Measurements from ENCODE around the gene PRKCE. TPM values are rescaled to one million over a fixed set of nuclear protein-coding genes. Genes with fewer than 3 reads are reported as not detected.

PRKCE gene
- total RNA-seq, 1 experiment from 2014 or later: 14.0 TPM

DNA sequence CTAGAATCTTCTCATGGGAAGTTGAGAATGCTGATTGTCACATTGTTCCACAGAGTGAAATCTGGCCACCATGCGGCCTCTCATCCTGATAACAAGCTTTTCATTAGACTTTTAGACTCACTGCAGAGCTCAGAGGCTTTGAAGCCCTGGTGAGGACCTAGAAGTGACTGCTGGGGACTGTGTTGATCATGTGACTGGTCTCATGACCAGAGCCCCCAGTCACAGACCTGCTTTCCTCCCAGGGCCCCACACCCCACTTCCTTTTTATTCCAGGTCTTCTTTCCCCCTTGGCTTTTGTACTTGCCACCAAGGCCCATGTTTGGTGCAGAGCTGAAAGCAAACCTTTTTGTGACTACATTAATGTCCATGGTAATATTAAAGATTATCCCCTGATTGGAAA lies 45.2 kb downstream of the PRKCE start:
- H3K36me3 ChIP-seq (ENCODE audit: control insufficient read depth, insufficient read depth, low read length): no peaks in the 10 kb centered on the region
- intact Hi-C loops (cut with micrococcal nuclease; ENCODE audit: unreplicated experiment) (no loop called here), in situ Hi-C loops (cut with HindIII; ENCODE audit: low pct_unique_long_range_greater_than_20kb, low sequenced_read_pairs) (no loop called here)
- BruUV-seq (replicated peaks): no TSS peak
- H3K4me1 ChIP-seq (ENCODE audit: control insufficient read depth, insufficient read depth, low read length): peaks cover 11% of the 10 kb centered on the region
- TF ChIP-seq TCF7L2 (IDR thresholded peaks at IDR 0.05; ENCODE audit: low read depth, low read length) (no peak), SIN3A (IDR thresholded peaks at IDR 0.05; ENCODE audit: borderline replicate concordance, insufficient read depth, low read depth, low read length) (no peak), POLR2AphosphoS5 (IDR thresholded peaks at IDR 0.05; ENCODE audit: low read depth, low read length) (no peak)
- TF ChIP-seq, protein P1, sequence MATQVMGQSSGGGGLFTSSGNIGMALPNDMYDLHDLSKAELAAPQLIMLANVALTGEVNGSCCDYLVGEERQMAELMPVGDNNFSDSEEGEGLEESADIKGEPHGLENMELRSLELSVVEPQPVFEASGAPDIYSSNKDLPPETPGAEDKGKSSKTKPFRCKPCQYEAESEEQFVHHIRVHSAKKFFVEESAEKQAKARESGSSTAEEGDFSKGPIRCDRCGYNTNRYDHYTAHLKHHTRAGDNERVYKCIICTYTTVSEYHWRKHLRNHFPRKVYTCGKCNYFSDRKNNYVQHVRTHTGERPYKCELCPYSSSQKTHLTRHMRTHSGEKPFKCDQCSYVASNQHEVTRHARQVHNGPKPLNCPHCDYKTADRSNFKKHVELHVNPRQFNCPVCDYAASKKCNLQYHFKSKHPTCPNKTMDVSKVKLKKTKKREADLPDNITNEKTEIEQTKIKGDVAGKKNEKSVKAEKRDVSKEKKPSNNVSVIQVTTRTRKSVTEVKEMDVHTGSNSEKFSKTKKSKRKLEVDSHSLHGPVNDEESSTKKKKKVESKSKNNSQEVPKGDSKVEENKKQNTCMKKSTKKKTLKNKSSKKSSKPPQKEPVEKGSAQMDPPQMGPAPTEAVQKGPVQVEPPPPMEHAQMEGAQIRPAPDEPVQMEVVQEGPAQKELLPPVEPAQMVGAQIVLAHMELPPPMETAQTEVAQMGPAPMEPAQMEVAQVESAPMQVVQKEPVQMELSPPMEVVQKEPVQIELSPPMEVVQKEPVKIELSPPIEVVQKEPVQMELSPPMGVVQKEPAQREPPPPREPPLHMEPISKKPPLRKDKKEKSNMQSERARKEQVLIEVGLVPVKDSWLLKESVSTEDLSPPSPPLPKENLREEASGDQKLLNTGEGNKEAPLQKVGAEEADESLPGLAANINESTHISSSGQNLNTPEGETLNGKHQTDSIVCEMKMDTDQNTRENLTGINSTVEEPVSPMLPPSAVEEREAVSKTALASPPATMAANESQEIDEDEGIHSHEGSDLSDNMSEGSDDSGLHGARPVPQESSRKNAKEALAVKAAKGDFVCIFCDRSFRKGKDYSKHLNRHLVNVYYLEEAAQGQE (IDR thresholded peaks at IDR 0.05; ENCODE audit: insufficient read depth in 1 of 2, low read depth in 2 of 2, low read length in 1 of 2): no peak
- TF ChIP-seq, protein P2, sequence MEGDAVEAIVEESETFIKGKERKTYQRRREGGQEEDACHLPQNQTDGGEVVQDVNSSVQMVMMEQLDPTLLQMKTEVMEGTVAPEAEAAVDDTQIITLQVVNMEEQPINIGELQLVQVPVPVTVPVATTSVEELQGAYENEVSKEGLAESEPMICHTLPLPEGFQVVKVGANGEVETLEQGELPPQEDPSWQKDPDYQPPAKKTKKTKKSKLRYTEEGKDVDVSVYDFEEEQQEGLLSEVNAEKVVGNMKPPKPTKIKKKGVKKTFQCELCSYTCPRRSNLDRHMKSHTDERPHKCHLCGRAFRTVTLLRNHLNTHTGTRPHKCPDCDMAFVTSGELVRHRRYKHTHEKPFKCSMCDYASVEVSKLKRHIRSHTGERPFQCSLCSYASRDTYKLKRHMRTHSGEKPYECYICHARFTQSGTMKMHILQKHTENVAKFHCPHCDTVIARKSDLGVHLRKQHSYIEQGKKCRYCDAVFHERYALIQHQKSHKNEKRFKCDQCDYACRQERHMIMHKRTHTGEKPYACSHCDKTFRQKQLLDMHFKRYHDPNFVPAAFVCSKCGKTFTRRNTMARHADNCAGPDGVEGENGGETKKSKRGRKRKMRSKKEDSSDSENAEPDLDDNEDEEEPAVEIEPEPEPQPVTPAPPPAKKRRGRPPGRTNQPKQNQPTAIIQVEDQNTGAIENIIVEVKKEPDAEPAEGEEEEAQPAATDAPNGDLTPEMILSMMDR (IDR thresholded peaks at IDR 0.05): no peak
- no peak for DNase-seq (ENCODE audit: low read depth, low spot score)
- H3K9me3 ChIP-seq (ENCODE audit: control insufficient read depth, insufficient read depth, low read depth, low read length): no peaks in the 10 kb centered on the region
- H3K27me3 ChIP-seq (ENCODE audit: control insufficient read depth, insufficient read depth, low read length): no peaks in the 10 kb centered on the region
- ChIA-PET CTCF (no interaction called here), POLR2A (no interaction called here)
- H3K27ac ChIP-seq (ENCODE audit: low read length): no peak overlapping the region
- H3K4me3 ChIP-seq (ENCODE audit: low read depth in 2 of 2, low read length in 2 of 2): no peak overlapping the region
- no peak for ATAC-seq

DNA sequence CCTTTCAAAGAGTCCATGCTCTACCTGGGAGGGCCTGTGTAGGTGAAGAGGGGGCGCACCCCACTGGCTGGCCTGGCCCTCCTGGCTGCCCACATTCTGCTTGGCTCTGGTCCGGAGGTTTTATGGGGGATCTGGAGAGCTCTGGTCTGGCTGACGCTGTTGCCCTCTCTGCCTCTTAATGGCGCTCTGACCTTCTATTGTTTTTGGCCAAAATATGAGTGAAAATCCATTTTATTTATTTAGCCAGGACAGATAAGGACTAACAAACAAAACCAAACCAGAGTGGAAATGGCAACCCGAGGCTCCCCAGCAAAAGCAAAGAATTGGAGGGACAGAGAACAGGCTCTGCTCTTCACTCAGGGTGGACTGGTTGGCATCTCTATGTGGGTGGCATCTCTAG lies 45.7 kb downstream of the PRKCE start:
- CTCF ChIA-PET: no interaction called here
- Histone ChIP-seq H3K27ac (ENCODE audit: low read length) (no peak overlapping the region), H3K9me3 (ENCODE audit: control insufficient read depth, insufficient read depth, low read depth, low read length) (no peaks in the 10 kb centered on the region), H3K4me3 (ENCODE audit: low read depth in 2 of 2, low read length in 2 of 2) (no peak overlapping the region), H3K4me1 (ENCODE audit: control insufficient read depth, insufficient read depth, low read length) (peaks cover 11% of the 10 kb centered on the region), H3K36me3 (ENCODE audit: control insufficient read depth, insufficient read depth, low read length) (no peaks in the 10 kb centered on the region), H3K27me3 (ENCODE audit: control insufficient read depth, insufficient read depth, low read length) (no peaks in the 10 kb centered on the region)
- TF ChIP-seq SIN3A (IDR thresholded peaks at IDR 0.05; ENCODE audit: borderline replicate concordance, insufficient read depth, low read depth, low read length): no peak
- BruUV-seq (replicated peaks): no TSS peak
- POLR2A ChIA-PET: no interaction called here
- intact Hi-C loops (cut with micrococcal nuclease; ENCODE audit: unreplicated experiment) (no loop called here), in situ Hi-C loops (cut with HindIII; ENCODE audit: low pct_unique_long_range_greater_than_20kb, low sequenced_read_pairs) (no loop called here)
- DNase-seq (ENCODE audit: low read depth, low spot score) (no peak), ATAC-seq (no peak)

DNA sequence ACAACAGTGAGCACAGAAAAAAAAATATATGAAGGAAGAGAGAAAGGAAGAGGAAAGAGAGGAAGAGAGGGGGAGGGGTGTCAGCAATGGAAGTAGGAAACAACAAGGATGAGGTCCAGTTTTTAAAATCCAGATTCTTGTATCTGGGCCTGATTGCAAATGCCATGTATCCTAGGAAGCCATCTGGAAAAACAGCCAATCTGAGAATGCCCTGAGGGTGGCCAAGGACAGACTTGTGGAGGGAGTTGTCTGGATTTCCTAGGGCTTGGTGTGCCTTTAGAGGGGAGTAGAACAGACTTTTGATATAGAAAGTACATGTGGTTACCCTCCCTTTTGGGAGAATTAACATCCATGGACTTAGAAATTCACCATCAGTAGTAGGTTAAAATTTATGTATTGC lies 47.1 kb downstream of the PRKCE start:
- ChIA-PET CTCF (no interaction called here), POLR2A (interaction anchor here (0.7 to 1.1 kb wide), 2 partner anchors 14 to 67 kb away, joined by 4 to 5 read pairs; no protein-coding TSS in a partner anchor)
- no TSS peak for BruUV-seq (replicated peaks)
- H3K4me3 ChIP-seq (ENCODE audit: low read depth in 2 of 2, low read length in 2 of 2): no peak overlapping the region
- DNase-seq (ENCODE audit: low read depth, low spot score) (no peak), ATAC-seq (no peak)
- peaks cover 11% of the 10 kb centered on the region for H3K4me1 ChIP-seq (ENCODE audit: control insufficient read depth, insufficient read depth, low read length)
- H3K9me3 ChIP-seq (ENCODE audit: control insufficient read depth, insufficient read depth, low read depth, low read length): no peaks in the 10 kb centered on the region
- intact Hi-C loops (cut with micrococcal nuclease; ENCODE audit: unreplicated experiment) (no loop called here), in situ Hi-C loops (cut with HindIII; ENCODE audit: low pct_unique_long_range_greater_than_20kb, low sequenced_read_pairs) (no loop called here)
- no peak overlapping the region for H3K27ac ChIP-seq (ENCODE audit: low read length)
- TF ChIP-seq, protein P1 (IDR thresholded peaks at IDR 0.05; ENCODE audit: insufficient read depth in 1 of 2, low read depth in 2 of 2, low read length in 1 of 2): no peak
- TF ChIP-seq SIN3A (IDR thresholded peaks at IDR 0.05; ENCODE audit: borderline replicate concordance, insufficient read depth, low read depth, low read length): no peak
- no peak for TF ChIP-seq POLR2AphosphoS5 (IDR thresholded peaks at IDR 0.05; ENCODE audit: low read depth, low read length)
- TF ChIP-seq, protein P2 (IDR thresholded peaks at IDR 0.05): no peak
- TF ChIP-seq TCF7L2 (IDR thresholded peaks at IDR 0.05; ENCODE audit: low read depth, low read length): no peak
- H3K36me3 ChIP-seq (ENCODE audit: control insufficient read depth, insufficient read depth, low read length): no peaks in the 10 kb centered on the region
- H3K27me3 ChIP-seq (ENCODE audit: control insufficient read depth, insufficient read depth, low read length): no peaks in the 10 kb centered on the region
